ENCODE data around the gene TNKS2.

DNA sequence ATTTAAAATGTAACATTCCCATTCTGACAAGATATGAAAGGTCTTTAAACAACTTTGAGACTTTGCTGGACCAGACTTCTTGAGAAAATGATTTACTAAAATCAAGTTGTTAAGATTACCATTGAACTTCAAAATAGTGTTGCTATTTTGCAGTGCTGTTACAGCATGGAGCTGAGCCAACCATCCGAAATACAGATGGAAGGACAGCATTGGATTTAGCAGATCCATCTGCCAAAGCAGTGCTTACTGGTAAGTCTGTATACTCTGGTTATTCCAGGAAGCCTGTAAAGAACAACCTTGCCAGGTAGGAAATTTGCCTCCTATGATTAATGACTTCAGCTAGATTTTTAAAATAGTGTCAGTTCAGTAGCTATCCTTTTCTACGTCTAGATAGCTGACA lies 18.8 kb downstream of the TNKS2 start:
- no peak for TF ChIP-seq POLR2AphosphoS5 (IDR thresholded peaks at IDR 0.05; ENCODE audit: low read depth, low read length)
- TF ChIP-seq, protein P1, sequence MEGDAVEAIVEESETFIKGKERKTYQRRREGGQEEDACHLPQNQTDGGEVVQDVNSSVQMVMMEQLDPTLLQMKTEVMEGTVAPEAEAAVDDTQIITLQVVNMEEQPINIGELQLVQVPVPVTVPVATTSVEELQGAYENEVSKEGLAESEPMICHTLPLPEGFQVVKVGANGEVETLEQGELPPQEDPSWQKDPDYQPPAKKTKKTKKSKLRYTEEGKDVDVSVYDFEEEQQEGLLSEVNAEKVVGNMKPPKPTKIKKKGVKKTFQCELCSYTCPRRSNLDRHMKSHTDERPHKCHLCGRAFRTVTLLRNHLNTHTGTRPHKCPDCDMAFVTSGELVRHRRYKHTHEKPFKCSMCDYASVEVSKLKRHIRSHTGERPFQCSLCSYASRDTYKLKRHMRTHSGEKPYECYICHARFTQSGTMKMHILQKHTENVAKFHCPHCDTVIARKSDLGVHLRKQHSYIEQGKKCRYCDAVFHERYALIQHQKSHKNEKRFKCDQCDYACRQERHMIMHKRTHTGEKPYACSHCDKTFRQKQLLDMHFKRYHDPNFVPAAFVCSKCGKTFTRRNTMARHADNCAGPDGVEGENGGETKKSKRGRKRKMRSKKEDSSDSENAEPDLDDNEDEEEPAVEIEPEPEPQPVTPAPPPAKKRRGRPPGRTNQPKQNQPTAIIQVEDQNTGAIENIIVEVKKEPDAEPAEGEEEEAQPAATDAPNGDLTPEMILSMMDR (IDR thresholded peaks at IDR 0.05): no peak

Measured in Panc1 (cell line).